Activated CD4-positive, alpha-beta memory T cell treated with anti-CD3 and anti-CD28 coated beads, Interleukin-2, amount 10 ng/mL, durations not matched to agents 7 days and 5 days (primary cell): ENCODE measurements around the gene GABRA5. TPM values are rescaled to one million over a fixed set of nuclear protein-coding genes. Genes with fewer than 3 reads are reported as not detected.

Experiments
- total RNA-seq, 2 experiments: library from RNA; stranded (reverse); gene quantifications; one replicate each; pipeline ENCODE4 v1.2.3, GENCODE V29; 2021

Gene GABRA5
- total RNA-seq, 2 experiments from 2014 or later, result not detected

Other genes starting within 250 kb of the GABRA5 start
- gene GABRB3, start 94.0 kb upstream of the GABRA5 start, total RNA-seq, result not detected
- not detected for gene GABRG3, start 104.1 kb downstream of the GABRA5 start, total RNA-seq